Fibroblast of the aortic adventitia (primary cell): ENCODE measurements around the gene EMC8. TPM values are rescaled to one million over a fixed set of nuclear protein-coding genes. Genes with fewer than 3 reads are reported as not detected.

ENCODE experiments used
- DNase-seq: peaks from one replicate; pipeline ENCODE4 v3.0.0-alpha.2; 2010; ENCODE audit warnings: low read depth
- H3K4me3 ChIP-seq: 2 replicates; pipeline ENCODE4 v1.5.1; 2011; ENCODE audit warnings: low read depth, mild to moderate bottlenecking, control low read depth, low read length, moderate library complexity
- CTCF ChIP-seq: IDR thresholded peaks from 2 replicates; pipeline ENCODE4 v1.5.1; 2011; ENCODE audit warnings: mild to moderate bottlenecking, low read length, control low read depth, inconsistent platforms; ENCODE audit not compliant: insufficient read depth
- total RNA-seq: library from RNA; depleted of rRNA; stranded (reverse); fragments of >200 nt; gene quantifications from 2 replicates; pipeline ENCODE4 v1.2.3, GENCODE V29; 2012; ENCODE audit warnings: low replicate concordance

EMC8 gene
- total RNA-seq, 1 donor: 23.8 TPM

DNA sequence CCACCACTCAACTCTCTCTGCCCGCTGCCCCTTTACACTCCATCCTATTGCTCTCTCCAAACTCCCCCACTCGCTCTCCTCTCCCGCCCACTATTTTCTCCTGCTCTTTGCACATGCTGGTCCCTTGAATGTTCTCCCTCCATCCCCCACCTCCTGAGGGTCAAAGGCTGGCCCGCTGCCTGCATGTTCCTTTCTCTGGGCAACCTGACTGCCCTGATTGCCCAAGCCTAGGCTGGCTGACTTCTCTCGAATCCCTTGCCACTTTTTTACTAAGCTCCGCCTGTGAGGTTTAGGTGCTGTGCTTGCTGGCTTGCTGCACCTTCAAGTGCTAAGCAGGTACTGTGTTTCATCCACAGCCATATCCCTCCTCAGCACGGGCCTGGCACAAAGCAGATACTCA is 2.7 kb downstream of the EMC8 start:
- no peak for TF ChIP-seq CTCF
- no peak overlapping the region for H3K4me3 ChIP-seq
- no peak for DNase-seq

GRCh38 chr16:85796152-85796551 is 3.2 kb downstream of the EMC8 start:
- H3K4me3 ChIP-seq: no peak overlapping the region
- TF ChIP-seq CTCF: no peak

GRCh38 chr16:85794696-85795095 is 4.6 kb downstream of the EMC8 start:
- TF ChIP-seq CTCF: no peak
- no peak overlapping the region for H3K4me3 ChIP-seq
- DNase-seq: no peak

More at GRCh38 chr16:85796152-85796551, 3.2 kb downstream of the EMC8 start:
- no peak for DNase-seq

DNA sequence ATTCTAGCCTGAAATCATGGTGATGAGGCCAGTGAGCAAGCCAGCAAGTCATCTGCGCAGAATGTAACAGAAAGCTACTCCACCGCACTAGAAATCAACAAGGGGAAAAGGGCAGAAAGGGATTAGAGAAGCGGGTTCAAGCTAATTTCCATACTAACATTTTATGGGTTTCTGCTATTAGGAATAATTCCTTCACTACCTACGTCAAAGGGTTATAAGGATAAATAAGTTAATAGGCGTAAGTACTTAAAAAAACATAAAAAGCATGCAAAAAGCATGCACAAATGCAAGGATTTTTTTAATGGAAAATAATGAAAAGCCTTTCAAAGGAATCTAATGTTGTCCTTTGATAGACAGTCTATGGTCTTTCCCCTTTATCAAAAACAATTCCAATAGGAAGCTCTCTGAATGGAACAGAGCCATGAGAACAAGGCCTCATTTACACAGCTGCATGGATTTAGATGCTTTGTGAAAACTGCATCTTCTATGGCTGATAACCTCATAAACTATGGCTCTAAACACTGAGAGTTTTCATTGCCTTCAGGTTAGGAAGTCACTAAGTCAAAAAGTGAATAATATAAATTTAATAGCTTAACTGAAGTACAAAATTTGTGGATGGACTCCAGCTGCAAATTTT is 5.6 kb downstream of the EMC8 start:
- no peak for TF ChIP-seq CTCF
- H3K4me3 ChIP-seq: no peak overlapping the region
- DNase-seq: no peak

DNA sequence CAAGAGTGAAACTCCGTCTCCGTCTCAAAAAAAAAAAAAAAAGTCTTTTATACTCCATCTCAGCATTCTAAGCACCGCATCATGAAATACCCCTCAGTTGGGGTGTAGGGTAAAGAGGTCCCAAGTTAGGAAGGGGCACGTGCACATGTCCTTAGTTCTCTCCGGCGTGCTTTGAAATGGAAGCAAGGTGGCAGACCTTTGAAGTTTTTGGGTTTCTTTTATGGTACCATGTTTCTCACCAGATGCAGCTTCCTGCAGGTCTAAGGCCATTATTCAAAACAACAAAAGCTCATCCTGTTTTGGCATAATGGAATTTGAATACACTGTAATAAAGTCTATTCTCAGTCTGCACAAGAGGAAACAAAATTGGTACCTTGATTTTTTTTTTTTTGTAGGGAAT is 9.6 kb downstream of the EMC8 start:
- DNase-seq: no peak
- TF ChIP-seq CTCF: no peak

DNA sequence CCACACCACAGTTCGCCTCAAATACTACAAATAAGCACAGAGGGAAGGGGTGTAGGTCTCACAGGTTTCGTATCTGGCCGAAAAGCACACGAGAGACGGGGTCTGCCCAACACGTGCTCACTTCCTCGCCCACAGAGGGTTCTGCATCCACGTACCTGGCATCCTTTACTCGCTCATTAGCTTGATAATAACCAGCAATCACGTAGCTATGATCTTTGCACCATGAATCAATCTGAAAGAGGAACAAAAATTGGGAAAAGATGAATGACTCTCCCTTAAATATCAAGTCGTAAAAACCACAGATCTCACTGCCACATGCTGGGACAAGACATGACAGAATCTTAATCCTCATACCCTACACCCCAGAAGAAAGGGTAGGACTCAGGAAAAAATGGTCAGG is 10.5 kb downstream of the EMC8 start:
- no peak overlapping the region for H3K4me3 ChIP-seq
- TF ChIP-seq CTCF: no peak
- DNase-seq: no peak

More for the DNA sequence above, 9.6 kb downstream of the EMC8 start:
- H3K4me3 ChIP-seq: no peak overlapping the region

GRCh38 chr16:85785927-85786326 is 13.4 kb downstream of the EMC8 start:
- no peak for DNase-seq
- TF ChIP-seq CTCF: no peak
- H3K4me3 ChIP-seq: no peak overlapping the region
